C1 segment of cervical spinal cord (tissue), 14 donors: ENCODE measurements around the gene LAYN.

Experiments
- DNase-seq, 14 donors: peaks; one replicate each; lab custom pipeline; 2025; lab: John Stamatoyannopoulos, UW

The LAYN gene

GRCh38 chr11:111592491-111592890, 52.0 kb downstream of the LAYN start:
- DNase-seq, result no peak

GRCh38 chr11:111596319-111596718, 55.8 kb downstream of the LAYN start:
- DNase-seq, result no peak

DNA sequence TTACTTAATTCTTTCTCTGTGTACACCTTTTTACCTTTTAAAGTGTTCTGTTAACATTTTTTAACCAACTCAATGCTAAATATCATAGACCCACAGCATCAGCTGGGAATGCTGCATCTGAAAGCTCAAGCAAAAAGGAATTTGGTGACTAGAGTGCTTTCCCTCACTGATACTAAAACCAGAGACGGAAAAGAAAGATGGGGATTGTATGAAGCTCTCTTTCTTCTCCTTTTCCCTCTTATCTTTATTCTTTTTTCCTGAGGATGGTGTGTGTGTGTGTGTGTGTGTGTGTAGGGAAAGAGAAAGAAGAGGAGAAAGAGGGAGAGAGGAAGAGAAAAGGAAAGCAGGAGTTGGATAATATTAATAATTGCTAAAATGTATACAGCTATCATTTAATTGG, 57.6 kb downstream of the LAYN start:
- no peak for DNase-seq

DNA sequence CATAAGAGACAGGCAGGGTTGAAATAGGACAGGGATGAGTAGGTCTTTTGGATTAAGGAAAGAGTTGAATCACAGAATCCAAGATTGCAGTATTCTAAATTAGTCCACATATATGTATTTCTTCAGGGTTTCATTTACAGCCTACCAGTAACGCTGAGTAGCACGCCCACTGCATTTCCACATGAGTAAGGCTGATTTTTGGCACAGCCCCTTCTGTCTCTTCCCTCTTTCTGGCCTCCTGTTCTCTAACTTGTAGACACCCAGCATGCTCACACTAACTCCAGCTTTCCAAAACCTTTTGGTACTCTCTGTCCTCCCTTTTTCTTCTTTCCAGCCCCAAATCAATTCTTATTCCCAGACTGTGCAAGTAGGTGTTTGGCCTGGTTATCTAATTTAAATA, 58.0 kb downstream of the LAYN start:
- no peak for DNase-seq

- no peak for DNase-seq
Measured at GRCh38 chr11:111601636-111601978, 61.1 kb downstream of the LAYN start.

DNA sequence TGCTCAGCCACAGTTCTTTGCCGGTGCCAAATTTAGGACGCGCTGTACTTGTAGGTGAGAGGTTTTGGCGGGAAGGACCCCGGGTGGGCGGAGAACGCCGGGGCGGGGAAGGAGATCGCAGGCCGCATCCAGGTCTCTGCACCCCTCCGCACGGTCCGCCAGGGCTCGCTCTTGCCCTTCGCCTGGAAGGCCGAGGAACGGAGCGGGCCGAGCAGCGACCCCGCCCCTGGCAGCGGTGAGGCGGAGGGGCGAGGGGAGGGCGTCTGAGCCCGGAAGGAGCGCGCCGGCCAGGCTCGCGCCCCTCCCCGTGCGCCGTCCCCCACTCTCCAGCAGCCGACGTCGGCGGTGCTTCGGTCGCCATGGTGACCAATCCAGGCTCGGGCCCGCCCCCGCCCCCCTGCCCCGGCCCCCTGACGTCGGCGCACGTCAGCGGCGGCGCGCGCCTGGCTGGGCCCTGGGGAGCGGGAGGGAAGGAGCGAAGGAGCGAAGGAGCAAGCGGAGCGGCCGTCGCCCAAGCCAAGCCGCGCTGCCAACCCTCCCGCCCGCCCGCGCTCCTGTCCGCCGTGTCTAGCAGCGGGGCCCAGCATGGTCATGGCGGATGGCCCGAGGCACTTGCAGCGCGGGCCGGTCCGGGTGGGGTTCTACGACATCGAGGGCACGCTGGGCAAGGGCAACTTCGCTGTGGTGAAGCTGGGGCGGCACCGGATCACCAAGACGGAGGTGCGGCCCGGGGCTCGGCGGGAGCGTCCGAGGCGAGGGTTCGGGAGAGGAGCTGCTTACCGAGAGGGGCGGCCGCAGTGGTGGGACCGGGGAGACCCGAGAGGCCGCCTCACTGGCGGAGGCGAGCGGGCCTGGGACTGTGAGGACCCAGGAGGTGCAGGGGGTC, 61.7 kb downstream of the LAYN start, which contains the start of gene SIK2:
SIK2 (plus strand) TSS at position 471 of the 886 bp plus-strand sequence; CDS start at position 586, 115 bp downstream.
- DNase-seq, result peak; percentile 55 to 98 (median 92)

GRCh38 chr11:111602865-111603610, 62.5 kb downstream of the LAYN start:
- peak in 11 of 14 donors; percentile 37 to 83 (median 64) for DNase-seq

DNA sequence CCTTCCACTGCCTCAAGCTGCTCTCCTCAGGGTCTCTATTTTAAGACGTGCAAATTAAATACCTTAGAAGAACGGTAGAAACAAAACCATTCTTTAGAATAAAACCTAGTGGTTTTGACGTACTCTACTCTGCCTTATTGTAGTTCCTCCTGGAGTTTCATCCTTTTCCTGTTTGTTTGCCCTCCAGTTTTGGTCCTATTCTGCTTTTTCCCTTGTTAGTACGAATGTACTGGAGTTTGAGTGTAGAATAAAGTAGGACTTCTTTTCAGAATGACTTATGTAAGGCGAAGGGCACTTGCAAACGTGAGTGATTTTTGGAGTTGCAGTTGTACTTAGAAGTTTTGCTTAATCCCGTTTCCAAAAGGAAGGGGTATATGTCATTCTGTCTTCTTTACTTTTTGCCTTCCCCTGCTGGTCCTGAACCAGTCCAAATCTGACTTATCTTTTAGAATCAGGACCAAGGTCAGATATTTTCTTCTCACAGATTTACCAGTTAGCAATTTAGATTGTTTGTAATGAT, 63.2 kb downstream of the LAYN start:
- peak in 2 of 14 donors; percentile 22 to 36 for DNase-seq

DNA sequence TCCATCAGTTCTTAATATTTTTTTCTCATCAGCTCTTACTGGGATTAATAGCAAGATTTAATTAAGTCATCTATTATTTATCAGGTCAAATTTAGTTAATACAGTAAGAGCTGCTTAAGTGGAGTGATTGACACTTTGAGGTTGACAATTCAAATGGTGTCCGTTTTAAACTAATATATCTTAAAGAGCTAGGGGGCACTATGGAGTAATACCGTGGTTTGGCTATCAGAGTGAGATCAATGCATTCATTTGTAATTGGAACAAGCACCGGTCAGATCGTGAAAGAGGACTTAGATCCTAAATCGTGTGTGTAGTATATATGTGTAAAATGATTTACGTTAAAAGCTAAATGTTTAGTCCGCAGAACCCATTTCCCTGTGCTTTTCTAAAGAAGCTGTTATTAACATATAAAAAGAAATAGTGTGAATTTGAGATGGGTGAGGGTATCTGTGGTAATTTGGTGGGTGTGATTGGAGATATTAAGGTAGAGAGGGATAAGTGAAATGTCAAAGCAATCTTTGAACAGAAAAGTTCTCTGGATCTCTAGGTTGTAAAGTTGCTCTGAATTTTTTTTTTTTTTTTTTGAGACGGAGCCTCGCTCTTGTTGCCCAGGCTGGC, 64.0 kb downstream of the LAYN start:
- peak in 2 of 14 donors; percentile 7 to 44 for DNase-seq

DNA sequence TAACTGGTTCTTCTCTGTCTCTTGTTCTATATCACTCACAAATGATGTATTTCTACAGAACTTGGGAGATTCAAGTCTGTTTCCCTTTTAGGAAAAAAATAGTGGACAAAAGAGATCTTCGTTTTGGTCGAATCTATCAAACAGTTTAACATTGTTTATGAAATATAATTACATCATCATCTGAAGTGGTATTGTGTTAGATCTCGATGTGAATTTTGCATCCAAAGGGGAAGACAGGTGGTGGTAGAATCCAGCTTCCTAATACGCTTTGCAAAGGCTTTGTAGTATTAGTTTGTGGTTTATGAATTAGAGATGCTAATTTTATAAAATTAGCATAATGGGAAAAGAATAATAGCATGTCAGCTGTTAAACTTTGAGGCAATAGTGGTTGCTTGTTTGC, 65.2 kb downstream of the LAYN start:
- no peak for DNase-seq

DNA sequence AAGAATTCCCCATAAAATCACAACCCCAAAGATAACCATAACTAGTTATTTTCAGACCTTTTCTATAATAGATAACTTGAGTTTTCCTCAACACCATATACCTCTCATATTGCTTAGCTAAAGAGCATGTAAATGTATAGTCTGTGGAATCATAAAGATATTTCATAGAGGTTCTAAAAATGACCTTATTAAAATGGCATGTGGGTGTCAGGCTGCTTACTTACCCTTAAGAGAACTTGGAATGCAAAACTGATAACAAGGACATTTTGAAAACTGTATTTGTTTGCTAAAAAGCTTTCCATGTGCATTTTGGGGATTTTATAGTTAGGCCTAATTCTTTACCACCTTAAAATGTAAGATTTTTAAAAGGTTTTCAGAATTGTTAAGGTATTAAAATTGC, 66.5 kb downstream of the LAYN start:
- no peak for DNase-seq

DNA sequence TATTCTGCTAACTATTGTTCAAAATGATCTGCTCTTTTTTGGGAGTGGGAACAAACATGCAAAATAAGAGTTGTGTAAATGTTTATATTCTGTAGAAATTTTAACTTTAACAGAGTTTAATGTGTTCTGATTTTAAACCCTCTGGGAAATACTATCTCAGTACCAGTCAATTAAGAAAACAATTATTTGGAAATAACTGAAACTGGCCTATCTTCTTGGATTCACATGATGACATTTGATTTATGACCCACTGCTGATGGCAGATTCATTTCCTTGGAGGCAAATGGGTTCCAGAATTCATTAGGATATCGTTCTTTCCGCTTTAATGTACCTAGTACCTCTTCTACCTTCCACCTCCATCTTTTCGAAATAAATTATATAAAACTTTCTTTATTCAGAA, 67.2 kb downstream of the LAYN start:
- DNase-seq, result no peak
